ENCODE data around the gene USP31. TPM values are rescaled to one million over a fixed set of nuclear protein-coding genes. Genes with fewer than 3 reads are reported as not detected.

Gene USP31
- total and polyA plus RNA-seq, 2 of the 8 experiments (the other 6 are each of a cell fraction or from before 2014, with no cell fraction given), result 6.7 to 19.0 TPM

DNA sequence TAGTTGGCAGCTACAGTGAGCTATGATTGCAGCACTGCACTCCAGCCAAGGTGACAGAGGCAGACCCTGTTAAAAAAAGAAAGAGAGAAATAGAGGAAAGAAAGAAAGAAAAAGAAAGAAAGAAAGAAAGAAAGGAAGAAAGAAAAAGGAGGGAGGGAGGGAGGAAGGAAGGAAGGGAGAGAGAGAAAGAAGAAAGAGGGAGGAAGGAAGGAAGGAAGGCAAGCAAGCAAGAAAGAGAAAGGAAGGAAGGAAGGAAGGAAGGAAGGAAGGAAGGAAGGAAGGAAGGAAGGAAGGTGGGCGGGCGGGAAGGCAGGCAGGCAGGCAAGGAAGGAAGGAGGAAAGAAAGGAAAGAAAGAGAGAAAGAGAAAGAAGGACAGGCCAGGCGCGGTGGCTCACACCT, 32.3 kb upstream of the USP31 start:
- Histone ChIP-seq H3K79me1 (ENCODE audit: low read depth, low read length) (no peaks in the 10 kb centered on the region), H3K27me3 (replicated peaks in 1 of 4; ENCODE audit: control insufficient read depth in 3 of 4, extremely low read depth in 1 of 4, insufficient read depth in 3 of 4, low read length in 3 of 4) (peaks cover 7 to 23% (median 16%) of the 10 kb centered on the region in 4 experiments), H2BK20ac (ENCODE audit: low read length) (no peak overlapping the region), H4K5ac (ENCODE audit: insufficient read length, low read depth, low read length) (no peak overlapping the region), H2BK120ac (replicated peaks; ENCODE audit: low read depth, low read length) (no peak overlapping the region), H2BK15ac (ENCODE audit: low read length) (no peak overlapping the region), H2BK12ac (ENCODE audit: low read depth, low read length) (no peak overlapping the region), H3K4ac (replicated peaks; ENCODE audit: insufficient read length, low read depth, low read length) (no peak overlapping the region), H4K8ac (ENCODE audit: extremely low read depth, insufficient read depth, low read length) (no peak overlapping the region), H2AFZ (ENCODE audit: low read length) (no peak overlapping the region), H3K79me2 (ENCODE audit: control insufficient read depth in 1 of 2, insufficient read depth in 2 of 2, low read length in 2 of 2) (no peaks in the 10 kb centered on the region), H3K36me3 (ENCODE audit: control insufficient read depth in 2 of 4, insufficient read depth in 4 of 4, low read length in 3 of 4) (no peaks in the 10 kb centered on the region), H3K23ac (ENCODE audit: insufficient read length) (no peak overlapping the region), H3K56ac (replicated peaks; ENCODE audit: insufficient read length, low read depth, low read length) (no peak overlapping the region), H3K9ac (replicated peaks in 1 of 4; ENCODE audit: extremely low read depth in 1 of 4, low read depth in 3 of 4, low read length in 3 of 4) (no peak overlapping the region), H3K14ac (ENCODE audit: insufficient read length) (no peak overlapping the region), H4K91ac (replicated peaks; ENCODE audit: insufficient read length, low read length) (no peak overlapping the region), H3K4me3 (ENCODE audit: extremely low read depth in 1 of 4, insufficient read depth in 2 of 4, low read depth in 3 of 4, low read length in 4 of 4) (no peak overlapping the region), H4K20me1 (replicated peaks in 1 of 2; ENCODE audit: control insufficient read depth in 1 of 2, insufficient read depth in 2 of 2, low read length in 2 of 2) (no peaks in the 10 kb centered on the region), H3K4me2 (ENCODE audit: insufficient read depth in 1 of 2, low read depth in 2 of 2, low read length in 2 of 2) (no peak overlapping the region), H3K23me2 (ENCODE audit: low read depth, low read length) (peaks cover 8% of the 10 kb centered on the region; the same call in 1 of the 2 replicates), H2AK5ac (ENCODE audit: low read depth, low read length) (no peak overlapping the region), H3K9me3 (ENCODE audit: insufficient read depth in 2 of 2, low read depth in 1 of 2, low read length in 1 of 2) (no peaks in the 10 kb centered on the region), H3K4me1 (replicated peaks in 1 of 4; ENCODE audit: control insufficient read depth in 3 of 4, insufficient read depth in 4 of 4, low read length in 3 of 4) (peaks cover 0 to 8% (median 4%) of the 10 kb centered on the region in 4 experiments; a peak in 4 of 7 replicates), H2BK5ac (ENCODE audit: low read depth, low read length) (no peak overlapping the region), H3K18ac (ENCODE audit: extremely low read depth, low read length) (no peak overlapping the region), H3K27ac (ENCODE audit: low read depth, low read length) (no peak overlapping the region)
- ChIA-PET POLR2A (ENCODE audit: partially characterized antibody) (no interaction called here), CTCF (ENCODE audit: partially characterized antibody) (interaction anchor here (0.5 to 14.8 kb wide), 23 partner anchors 11 to 267 kb away, joined by 3 to 178 read pairs (median 4); partner anchors contain the start of gene SCNN1B)
- no peak for DNase-seq (ENCODE audit: low read depth in 1 of 2, low spot score in 2 of 2)
- WGBS, 2 experiments (ENCODE audit: extremely low coverage in 1 of 2, insufficient coverage in 1 of 2, insufficient read length in 1 of 2, insufficient replicate concordance in 2 of 2, low coverage in 1 of 2, low lambda C conversion rate in 2 of 2, missing lambda C conversion rate in 1 of 2), result 93% methylated on average over 4 of the region's 4 CpGs; no CpG with 5 or more reads in 1 of the 2 experiments
- FAIRE-seq, result no peak
- no peak for TF ChIP-seq GABPA (IDR thresholded peaks at IDR 0.05; ENCODE audit: borderline replicate concordance, insufficient read depth, low read length)
- no peak for TF ChIP-seq SP1 (IDR thresholded peaks at IDR 0.05; ENCODE audit: low read depth, low read length)
- no peak for TF ChIP-seq SP4 (IDR thresholded peaks at IDR 0.05; ENCODE audit: low read length)
- no peak for TF ChIP-seq SIX5 (IDR thresholded peaks at IDR 0.05; ENCODE audit: low read depth, low read length)
- TF ChIP-seq POLR2A (IDR thresholded peaks at IDR 0.05; ENCODE audit: control extremely low read depth in 1 of 2, low read depth in 2 of 2, low read length in 2 of 2), result no peak
- no peak for TF ChIP-seq RFX5 (IDR thresholded peaks at IDR 0.05; ENCODE audit: borderline replicate concordance, low read depth, low read length)
- no peak for TF ChIP-seq ASH2L (IDR thresholded peaks at IDR 0.05; ENCODE audit: low read length)
